ENCODE measurements around the gene PANK4.

- TF ChIP-seq CTCF (conservative IDR thresholded peaks at IDR 0.05 in 1 of 2, IDR thresholded peaks at IDR 0.05 in 1 of 2; ENCODE audit: extremely low read depth in 1 of 2, insufficient read depth in 1 of 2, low read depth in 1 of 2, low read length in 2 of 2) (no peak), EZH2 (IDR thresholded peaks at IDR 0.05; ENCODE audit: borderline replicate concordance, low read length) (no peak)
Measured at GRCh38 chr1:2543543-2544092, 17.2 kb upstream of the PANK4 start.
